ENCODE results near the gene FNTB.

FNTB gene

DNA sequence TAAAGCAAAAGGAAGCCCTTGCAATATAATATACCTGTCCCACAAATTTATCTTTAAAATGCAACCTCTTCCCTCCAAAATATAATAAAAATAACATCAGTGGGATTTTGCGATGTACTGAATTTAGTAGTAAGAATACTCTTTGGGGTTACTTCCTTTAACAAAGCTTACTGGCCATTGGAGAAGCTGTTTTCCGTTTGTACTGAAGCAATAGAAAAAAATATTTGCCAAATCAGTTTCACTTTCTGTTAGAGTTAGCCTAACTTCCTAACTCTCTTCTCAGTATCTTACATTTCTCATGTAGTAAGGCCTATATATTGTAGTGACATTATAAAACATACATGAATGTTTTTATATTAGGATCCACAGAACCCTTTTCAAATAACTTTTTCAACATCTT lies 111.9 kb downstream of the FNTB start:
- no peak overlapping the region for H3K9ac ChIP-seq (ENCODE audit: low read depth, low read length)
- H3K36me3 ChIP-seq (ENCODE audit: insufficient read depth, low read length): peaks cover 10% of the 10 kb centered on the region
- no peaks in the 10 kb centered on the region for H3K9me3 ChIP-seq (ENCODE audit: control insufficient read depth, insufficient read depth, low read length)
- no peaks in the 10 kb centered on the region for H3K4me1 ChIP-seq (ENCODE audit: insufficient read depth, low read length)

DNA sequence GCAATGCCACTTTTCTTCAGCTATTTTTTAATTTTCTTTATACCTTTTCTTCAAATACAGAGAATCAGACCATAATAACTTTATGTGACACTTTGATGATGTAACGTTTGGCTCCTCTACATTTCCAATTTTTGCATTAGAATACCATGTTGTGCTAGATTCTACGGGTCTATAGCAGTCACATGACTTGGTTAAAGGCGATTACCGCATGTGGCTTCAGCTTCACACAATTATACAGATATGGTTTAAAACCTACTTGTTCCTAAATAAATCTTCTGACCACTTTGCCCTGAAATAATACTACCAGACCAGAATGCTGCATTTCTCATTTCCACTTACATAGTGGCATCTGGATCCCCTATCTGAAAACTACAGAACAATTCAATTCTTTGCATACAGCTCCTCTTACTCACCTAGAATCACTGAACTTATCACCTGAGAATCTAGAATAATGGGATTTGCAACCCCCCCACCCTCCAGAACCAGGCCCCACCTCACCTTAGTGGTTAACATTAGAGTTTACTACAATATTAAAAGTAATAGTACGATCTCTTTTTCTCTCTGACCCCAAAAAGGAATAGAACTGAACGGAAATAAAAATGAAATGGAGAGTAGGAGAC lies 114.3 kb downstream of the FNTB start:
- Histone ChIP-seq H3K9me3 (ENCODE audit: control insufficient read depth, insufficient read depth, low read length) (no peaks in the 10 kb centered on the region), H3K4me1 (ENCODE audit: insufficient read depth, low read length) (no peaks in the 10 kb centered on the region), H3K9ac (ENCODE audit: low read depth, low read length) (peak overlapping the region; percentile 89), H3K36me3 (ENCODE audit: insufficient read depth, low read length) (peaks cover 7% of the 10 kb centered on the region; the same call in 1 of the 2 replicates)

DNA sequence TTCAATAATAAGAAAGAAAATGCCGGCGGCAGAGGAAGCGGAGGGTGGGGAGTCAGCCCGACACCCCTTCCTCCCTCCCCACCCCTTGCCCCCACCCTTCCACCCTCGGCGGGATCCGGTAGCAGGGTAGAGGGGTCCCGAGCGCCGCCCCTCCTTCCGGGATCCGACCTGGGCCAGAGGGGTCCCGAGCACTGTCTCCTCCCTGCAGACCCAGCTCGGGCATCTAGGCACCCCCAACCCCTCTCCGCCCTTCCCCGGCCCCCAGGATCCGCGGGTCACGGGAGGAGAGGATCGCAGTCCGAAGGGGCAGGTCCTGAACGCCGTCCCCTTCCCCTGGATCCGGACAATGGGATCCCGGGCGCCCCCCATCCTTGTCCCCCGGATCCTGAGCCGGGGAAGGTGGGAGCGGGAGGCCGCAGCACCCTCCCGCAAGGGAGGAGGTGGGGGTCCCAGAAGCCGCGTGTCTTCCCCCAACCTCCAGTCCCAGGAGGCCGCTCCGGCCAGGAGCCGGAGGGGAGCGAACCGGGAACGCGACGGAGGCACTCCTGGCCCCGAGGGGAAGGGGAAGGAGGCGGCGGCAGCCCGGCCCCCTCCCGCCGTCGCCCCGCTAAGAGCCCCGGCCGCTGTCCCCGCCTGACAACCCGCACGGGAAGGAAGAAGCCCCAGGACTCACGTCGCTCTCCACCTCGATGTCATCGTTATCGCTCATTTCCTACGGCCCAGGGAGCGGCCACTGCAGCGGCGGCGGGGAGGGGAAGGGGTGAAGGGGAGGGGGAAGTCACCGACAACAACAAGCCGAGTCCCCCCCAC lies 115.1 kb downstream of the FNTB start:
- Histone ChIP-seq H3K9me3 (ENCODE audit: control insufficient read depth, insufficient read depth, low read length) (no peaks in the 10 kb centered on the region), H3K36me3 (ENCODE audit: insufficient read depth, low read length) (peaks cover 7% of the 10 kb centered on the region; the same call in 1 of the 2 replicates), H3K4me1 (ENCODE audit: insufficient read depth, low read length) (no peaks in the 10 kb centered on the region), H3K9ac (ENCODE audit: low read depth, low read length) (peak overlapping the region; percentile 89)

DNA sequence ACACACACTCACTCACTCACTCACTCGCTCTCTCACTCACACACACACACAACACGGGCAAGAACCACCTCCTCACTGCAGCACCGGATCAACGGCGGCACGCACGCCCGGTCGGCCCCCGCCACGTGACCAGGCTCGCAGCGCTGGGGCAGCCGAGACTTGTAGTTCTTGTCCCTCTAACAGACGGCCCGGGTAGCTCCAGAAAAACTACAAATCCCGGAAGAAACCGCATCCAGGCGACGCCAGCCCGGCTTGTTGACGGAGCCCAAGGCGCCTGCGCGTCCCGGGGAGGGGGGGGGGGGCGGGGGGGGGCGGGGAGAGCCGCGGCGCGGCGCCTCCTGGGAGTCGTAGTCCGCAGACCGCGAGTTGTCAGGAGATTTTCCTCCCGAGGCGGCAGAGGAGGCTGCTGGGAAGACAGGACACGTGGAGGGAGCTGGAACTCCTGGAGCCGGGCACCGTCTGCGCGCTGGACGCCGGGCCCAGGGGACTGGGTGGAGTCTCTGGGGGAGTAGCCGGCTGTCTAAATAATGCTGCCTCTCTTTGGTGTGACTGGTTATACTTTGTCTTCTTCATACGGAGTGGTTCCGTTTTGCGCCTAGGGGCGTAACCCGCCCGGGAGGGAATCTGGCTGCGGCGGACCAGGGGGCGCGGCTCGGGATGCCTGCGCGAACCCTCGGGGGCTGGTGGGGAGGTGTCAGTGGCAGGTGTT lies 115.9 kb downstream of the FNTB start, which contains the start of gene MAX:
Gene MAX, minus strand, starts transcription at position 77 of the 709 bp plus-strand sequence. CDS start 178 bp downstream, outside the sequence.
- Histone ChIP-seq H3K9ac (ENCODE audit: low read depth, low read length) (peak within 1 kb of the TSS; percentile 89), H3K4me1 (ENCODE audit: insufficient read depth, low read length) (no peaks in the 10 kb centered on the region), H3K9me3 (ENCODE audit: control insufficient read depth, insufficient read depth, low read length) (no peaks in the 10 kb centered on the region), H3K36me3 (ENCODE audit: insufficient read depth, low read length) (0 out of 2 replicates have a peak, but pooled peaks cover 7% of the 10 kb centered on the region)

DNA sequence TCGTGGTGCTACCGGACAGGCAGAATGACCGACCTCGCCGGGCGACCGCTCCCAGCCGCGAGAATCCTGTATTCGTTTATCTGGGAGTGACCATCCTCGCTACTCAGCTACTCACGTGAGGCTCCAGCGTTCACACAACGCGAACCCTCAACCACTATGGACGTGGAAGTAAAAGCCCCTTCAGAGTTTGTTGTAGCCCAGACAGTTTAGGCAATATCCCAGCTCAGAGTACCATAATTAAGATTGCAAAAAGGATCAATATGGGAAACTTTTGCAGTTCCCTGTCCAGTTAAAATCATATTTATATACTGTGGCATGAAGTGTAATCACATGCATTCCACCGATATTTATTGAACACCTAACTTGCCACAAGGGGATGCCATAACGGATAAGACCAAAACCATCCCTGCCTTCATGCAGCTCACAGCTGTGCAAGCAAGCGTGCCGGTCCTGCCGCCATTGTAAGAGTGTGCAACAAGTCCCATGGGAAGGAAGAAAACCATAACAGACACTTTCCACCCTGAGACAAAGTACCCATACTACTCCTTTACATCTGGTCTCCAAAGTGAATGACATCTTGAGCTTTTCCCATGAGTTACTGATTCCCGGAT lies 116.6 kb downstream of the FNTB start:
- H3K9me3 ChIP-seq (ENCODE audit: control insufficient read depth, insufficient read depth, low read length): no peaks in the 10 kb centered on the region
- H3K36me3 ChIP-seq (ENCODE audit: insufficient read depth, low read length): 0 out of 2 replicates have a peak, but pooled peaks cover 3% of the 10 kb centered on the region
- H3K9ac ChIP-seq (ENCODE audit: low read depth, low read length): peak overlapping the region; percentile 83
- H3K4me1 ChIP-seq (ENCODE audit: insufficient read depth, low read length): no peaks in the 10 kb centered on the region

DNA sequence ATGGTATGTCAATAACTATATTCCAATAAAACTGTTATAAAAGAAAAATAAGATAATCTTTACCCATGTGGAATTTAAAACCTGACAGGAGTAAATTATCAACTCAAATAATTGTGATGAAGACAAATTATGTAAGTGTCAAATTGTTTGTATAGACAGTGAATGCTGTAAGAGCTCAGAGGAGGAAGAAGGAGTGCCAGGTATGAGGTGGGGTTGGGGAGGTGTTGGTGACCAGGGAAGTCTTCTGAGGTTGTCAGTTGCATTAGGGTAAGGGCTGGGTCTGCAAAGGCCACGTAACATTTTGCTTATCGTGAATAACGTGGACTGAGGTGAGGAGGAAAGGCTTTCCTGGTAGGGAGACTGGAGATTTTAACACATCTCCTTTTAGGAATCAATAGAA lies 118.1 kb downstream of the FNTB start:
- Histone ChIP-seq H3K9me3 (ENCODE audit: control insufficient read depth, insufficient read depth, low read length) (no peaks in the 10 kb centered on the region), H3K4me1 (ENCODE audit: insufficient read depth, low read length) (no peaks in the 10 kb centered on the region), H3K36me3 (ENCODE audit: insufficient read depth, low read length) (no peaks in the 10 kb centered on the region), H3K9ac (ENCODE audit: low read depth, low read length) (no peak overlapping the region)

DNA sequence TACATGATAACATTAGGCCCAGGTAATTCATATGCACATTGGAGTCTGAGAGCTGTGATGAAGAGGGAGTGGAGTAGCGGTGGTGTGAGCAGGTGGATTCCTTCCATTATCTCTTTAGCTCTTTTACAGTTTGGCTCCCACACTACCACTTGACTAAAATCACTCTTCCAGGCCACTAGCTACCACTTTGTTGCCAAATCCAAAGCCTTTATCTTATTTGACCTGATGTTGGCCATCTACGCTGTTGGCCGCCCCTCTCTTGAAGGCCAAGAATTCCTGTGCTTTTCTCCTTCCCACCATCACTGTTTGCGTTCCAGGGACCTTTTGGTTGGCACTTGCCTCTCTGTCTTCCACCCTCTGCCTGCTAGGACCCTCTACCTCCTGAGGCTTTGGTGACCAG lies 119.6 kb downstream of the FNTB start:
- no peaks in the 10 kb centered on the region for H3K4me1 ChIP-seq (ENCODE audit: insufficient read depth, low read length)
- no peaks in the 10 kb centered on the region for H3K9me3 ChIP-seq (ENCODE audit: control insufficient read depth, insufficient read depth, low read length)
- no peak overlapping the region for H3K9ac ChIP-seq (ENCODE audit: low read depth, low read length)
- no peaks in the 10 kb centered on the region for H3K36me3 ChIP-seq (ENCODE audit: insufficient read depth, low read length)

DNA sequence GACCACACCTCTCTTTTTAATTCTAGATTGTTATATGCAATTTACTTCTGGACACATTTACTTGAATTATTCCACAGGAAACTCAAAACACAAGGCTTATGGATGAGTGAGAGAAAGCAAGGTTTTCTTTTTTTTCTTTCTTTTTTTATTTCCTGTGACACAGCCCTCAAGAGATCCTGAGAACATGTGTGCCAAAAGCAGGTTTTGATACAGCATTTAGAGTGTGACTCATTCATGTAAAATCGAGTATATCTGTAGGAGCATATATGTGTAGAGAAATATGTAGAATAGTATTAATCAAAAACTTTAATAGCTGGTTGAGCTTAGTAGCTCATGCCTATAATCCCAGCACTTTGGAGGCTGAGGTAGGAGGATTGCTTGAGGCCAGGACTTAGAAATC lies 120.0 kb downstream of the FNTB start:
- no peaks in the 10 kb centered on the region for H3K4me1 ChIP-seq (ENCODE audit: insufficient read depth, low read length)
- H3K36me3 ChIP-seq (ENCODE audit: insufficient read depth, low read length): no peaks in the 10 kb centered on the region
- no peak overlapping the region for H3K9ac ChIP-seq (ENCODE audit: low read depth, low read length)
- H3K9me3 ChIP-seq (ENCODE audit: control insufficient read depth, insufficient read depth, low read length): no peaks in the 10 kb centered on the region

DNA sequence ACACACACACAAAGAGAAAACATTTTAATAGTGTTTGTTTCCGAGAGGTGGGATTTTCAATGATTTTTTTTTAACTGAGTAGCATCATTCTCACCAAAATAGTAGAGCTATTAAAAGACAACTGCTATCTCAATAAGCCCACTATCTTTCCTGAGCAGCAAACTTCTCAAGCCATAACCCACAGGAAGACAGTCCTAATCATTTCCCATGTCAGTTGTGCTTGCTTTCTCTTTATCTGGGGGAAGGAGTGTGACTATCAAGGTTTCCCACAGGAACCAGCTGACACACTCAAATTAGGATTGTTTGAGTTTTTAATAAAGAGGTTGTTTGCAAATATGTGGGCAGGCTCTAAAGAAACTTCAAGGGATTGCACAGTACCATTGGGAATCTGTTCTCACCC lies 120.5 kb downstream of the FNTB start:
- Histone ChIP-seq H3K9me3 (ENCODE audit: control insufficient read depth, insufficient read depth, low read length) (no peaks in the 10 kb centered on the region), H3K36me3 (ENCODE audit: insufficient read depth, low read length) (no peaks in the 10 kb centered on the region), H3K9ac (ENCODE audit: low read depth, low read length) (no peak overlapping the region), H3K4me1 (ENCODE audit: insufficient read depth, low read length) (no peaks in the 10 kb centered on the region)

DNA sequence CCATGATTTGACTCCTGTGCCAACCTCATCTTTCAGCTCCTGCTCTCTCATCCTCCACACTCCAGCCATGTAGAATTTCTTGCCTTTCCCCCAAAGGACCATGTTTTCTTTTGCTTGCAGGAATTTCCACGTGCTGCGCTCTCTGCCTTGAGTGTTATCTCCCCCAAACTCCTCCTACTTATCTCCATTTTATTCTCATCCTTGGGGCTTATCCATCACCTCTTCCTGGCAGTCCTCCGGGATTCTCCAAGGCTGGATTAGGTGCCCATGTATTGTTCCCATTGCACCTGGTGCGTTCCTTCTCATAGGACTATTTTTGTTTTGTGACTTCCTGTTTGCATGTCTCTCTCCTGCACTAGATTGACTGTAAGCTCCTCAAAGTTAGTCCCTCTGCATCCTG lies 122.7 kb downstream of the FNTB start:
- H3K4me1 ChIP-seq (ENCODE audit: insufficient read depth, low read length): no peaks in the 10 kb centered on the region
- H3K9ac ChIP-seq (ENCODE audit: low read depth, low read length): no peak overlapping the region
- no peaks in the 10 kb centered on the region for H3K9me3 ChIP-seq (ENCODE audit: control insufficient read depth, insufficient read depth, low read length)
- H3K36me3 ChIP-seq (ENCODE audit: insufficient read depth, low read length): no peaks in the 10 kb centered on the region

DNA sequence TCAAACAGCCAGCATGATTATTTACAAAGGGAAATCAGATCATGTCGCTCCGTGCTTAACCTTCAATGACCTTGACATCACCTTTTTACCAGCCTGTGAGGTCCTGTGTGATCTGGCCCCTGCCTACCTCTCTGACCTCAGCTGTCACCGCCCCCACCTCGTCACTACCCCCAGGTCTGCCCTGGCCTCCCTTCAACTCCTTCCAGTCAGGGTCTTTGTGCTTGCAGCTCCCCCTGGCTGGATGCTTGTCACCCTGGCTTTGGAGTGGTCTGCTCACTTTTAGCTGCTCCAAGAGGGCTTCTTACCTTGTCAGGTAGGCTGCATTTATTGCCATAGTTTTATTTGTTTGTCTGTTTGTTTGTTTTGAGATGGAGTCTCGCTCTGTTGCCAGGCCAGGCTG lies 123.8 kb downstream of the FNTB start:
- Histone ChIP-seq H3K9ac (ENCODE audit: low read depth, low read length) (no peak overlapping the region), H3K4me1 (ENCODE audit: insufficient read depth, low read length) (no peaks in the 10 kb centered on the region), H3K36me3 (ENCODE audit: insufficient read depth, low read length) (no peaks in the 10 kb centered on the region), H3K9me3 (ENCODE audit: control insufficient read depth, insufficient read depth, low read length) (no peaks in the 10 kb centered on the region)
